ENCODE data around the gene NEK7.

The NEK7 gene

DNA sequence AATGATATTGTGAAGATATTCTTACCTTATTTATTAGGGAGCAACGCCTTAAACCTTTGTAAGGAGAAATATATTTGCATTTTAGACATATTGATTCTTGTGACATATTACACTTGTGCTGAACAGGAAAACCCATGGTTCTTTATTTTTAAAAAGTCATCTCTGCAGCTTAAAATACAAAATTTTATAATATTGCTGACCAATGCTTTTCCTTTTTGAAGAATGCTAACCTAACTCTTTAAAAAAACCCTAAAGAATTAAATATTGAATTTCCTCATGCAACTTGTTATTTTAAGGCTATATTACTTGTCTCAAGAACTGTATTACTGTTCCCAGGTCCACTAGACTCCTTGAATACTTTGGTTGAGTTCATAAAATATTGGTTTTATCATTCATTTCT lies 99.0 kb downstream of the NEK7 start:
- DNase-seq (ENCODE audit: low read depth in 3 of 3) = no peak

DNA sequence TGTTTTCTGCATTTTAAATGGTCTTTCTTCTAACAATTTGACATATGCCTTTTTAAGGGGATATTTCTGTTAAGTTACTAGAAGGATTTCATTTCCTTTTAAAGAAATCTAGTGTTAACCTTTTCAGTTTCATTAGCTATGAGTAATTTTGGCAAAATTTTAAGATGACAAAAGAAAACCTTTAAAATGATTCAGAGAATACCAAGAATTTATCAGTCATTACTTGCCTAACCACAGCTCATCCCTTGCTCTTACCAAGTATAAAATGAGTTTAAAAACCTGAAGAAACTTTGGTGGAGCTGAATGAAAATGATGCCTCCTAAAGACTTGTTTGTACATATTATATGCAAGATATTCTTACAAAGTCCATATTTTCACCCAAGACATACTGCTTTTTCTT lies 101.7 kb downstream of the NEK7 start:
- no peak for DNase-seq (ENCODE audit: low read depth in 3 of 3)

DNA sequence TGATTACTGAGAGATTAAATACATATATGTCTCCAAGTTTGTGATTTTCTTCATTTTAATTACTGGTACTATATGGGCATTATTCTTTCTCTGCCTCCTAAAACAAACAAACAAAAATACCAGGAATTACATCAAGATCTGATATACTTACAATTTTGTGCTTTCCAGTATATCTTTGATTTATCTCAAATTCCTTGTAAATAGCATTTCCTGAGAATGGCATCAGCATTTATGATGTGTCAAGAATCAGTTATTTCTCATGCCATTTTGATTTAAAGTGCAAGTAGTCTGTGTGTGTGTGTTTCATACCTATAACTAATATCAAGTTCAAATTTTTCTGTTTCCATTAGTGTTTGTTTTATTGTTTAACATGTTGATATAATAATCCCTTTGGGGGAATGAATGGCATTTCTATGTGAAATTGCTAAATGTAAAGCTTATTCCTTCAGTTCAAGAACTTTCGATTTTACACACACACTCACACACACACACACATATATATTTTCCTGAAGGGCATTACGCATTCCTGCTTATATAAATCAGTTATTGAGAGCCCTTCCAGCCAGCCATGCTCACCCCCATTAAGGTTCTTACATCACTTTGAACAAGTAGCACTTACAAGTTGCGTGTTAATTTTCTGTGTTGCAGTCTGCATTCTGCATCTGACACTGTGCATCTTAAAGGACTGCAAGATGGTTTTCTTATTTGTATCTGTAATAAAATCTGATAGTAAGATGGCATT lies 102.7 kb downstream of the NEK7 start:
- DNase-seq (ENCODE audit: low read depth in 3 of 3) = no peak

GRCh38 chr1:198261886-198262285 lies 105.1 kb downstream of the NEK7 start:
- no peak for DNase-seq (ENCODE audit: low read depth in 3 of 3)

DNA sequence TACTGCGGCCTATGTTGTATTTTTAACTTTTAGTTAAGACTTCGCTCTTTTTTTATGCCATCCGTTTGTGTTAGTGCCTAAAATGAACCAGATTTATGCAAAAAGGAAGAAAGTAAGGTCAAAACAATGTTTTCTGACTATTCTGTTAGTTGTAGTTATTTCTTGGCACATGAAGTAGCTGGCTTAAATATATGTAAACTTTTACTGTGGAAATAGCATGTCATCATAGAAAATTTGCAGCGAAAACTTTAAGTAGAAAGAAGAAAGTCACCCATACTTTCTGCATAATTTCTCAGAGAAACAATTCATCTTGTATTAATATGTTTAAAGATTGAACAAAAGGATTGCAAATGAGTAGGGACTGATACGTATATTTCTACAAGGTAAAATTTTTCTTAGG lies 106.4 kb downstream of the NEK7 start:
- DNase-seq (ENCODE audit: low read depth in 3 of 3) = no peak

DNA sequence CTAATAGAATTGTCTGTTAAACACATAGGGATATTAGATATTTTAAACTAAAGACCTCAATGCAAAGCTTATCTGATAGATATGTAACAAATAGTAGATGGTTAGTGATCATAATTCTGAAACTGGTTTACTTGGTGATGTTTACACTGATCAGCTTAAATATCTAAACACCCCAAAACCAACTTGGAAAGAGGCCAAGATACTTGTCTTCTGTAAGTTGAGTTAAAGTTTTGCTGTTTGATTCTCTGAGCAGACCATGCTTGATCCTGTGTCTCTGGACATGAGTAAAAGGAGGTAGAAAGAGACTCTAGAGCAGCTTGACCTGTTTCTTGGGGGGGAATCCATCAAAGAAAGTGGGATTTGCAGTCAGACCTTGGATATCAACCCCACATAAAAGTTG lies 107.5 kb downstream of the NEK7 start:
- no peak for DNase-seq (ENCODE audit: low read depth in 3 of 3)

DNA sequence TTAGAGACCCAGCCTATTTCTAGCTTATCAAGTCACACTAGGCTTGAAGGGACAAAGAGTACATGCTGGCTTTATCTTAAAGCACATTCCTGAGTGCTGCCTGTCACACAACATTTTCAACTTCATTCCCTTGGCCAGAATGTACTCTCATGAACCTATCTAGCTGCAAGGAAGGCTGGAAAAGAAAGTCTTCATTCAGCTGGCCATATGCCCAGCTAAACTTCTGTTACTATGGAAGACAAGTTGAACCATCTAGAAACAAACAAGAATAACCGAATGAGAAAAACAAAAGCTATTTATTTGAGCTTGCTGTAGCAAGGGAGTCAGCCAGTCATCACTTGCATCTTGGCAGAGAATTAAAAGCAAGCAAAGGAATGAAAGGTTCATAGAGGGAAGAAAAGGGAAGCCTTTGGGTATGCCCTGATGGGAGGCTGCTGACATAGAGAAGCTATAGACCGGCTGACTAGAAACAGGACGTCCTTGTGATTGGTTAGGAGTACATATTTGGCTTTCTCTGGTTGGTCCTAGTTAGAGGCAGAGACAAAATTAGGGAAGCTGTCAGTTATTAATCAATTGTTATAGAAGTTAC lies 108.4 kb downstream of the NEK7 start:
- DNase-seq (ENCODE audit: low read depth in 3 of 3) = no peak

- no peak for DNase-seq (ENCODE audit: low read depth in 3 of 3)
Observed at GRCh38 chr1:198267056-198267455, 110.3 kb downstream of the NEK7 start.

DNA sequence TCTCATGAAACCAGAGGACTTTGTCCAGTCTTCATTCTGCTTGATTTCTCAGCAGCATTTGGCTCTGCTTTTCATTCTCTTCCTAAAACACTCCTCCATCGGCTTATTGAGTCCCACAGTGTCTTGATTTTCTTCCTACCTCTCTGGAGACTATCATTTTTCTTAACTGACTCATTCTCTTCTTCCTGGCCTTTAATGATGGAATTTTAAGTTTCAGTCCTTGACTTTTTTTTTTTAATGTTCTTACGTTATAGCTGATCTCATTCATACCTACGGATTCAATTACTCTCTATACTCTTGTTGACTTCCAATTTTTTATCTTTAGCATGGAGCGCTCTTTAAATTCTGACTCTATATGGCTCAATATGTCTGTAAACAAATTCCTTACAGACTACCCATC lies 111.1 kb downstream of the NEK7 start:
- no peak for DNase-seq (ENCODE audit: low read depth in 3 of 3)

GRCh38 chr1:198268784-198269645 lies 112.2 kb downstream of the NEK7 start:
- DNase-seq (ENCODE audit: low read depth in 3 of 3) = no peak

- no peak for DNase-seq (ENCODE audit: low read depth in 3 of 3)
Observed at GRCh38 chr1:198269646-198269940, 112.8 kb downstream of the NEK7 start.

DNA sequence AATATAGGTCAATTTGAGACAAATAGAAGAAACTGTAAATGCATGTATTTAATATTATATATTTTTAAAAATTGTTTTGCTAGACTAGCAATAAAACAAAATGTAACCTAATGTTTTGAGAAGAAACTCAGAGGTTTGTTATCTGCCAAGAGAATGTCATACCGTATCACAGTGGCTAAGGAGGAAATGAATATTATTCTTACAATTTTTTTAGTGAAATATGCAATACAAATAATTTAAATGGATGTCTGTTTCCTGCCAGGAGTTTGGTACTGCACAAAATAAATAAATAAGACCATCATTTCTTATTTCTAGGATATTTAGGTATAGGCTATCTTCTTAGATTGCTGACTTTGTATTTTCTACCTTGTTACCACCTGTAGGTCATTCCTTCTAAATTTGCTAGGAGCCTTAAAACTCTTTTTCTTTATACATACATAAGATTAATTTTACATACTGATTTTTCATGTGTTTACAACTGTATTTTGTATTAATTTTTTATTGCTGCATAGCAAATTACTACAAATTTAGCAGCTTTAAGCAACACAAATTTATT lies 113.6 kb downstream of the NEK7 start:
- DNase-seq (ENCODE audit: low read depth in 3 of 3) = no peak

- no peak for DNase-seq (ENCODE audit: low read depth in 3 of 3)
Observed at GRCh38 chr1:198271467-198271866, 114.7 kb downstream of the NEK7 start.

GRCh38 chr1:198272492-198272891 lies 115.7 kb downstream of the NEK7 start:
- DNase-seq (ENCODE audit: low read depth in 3 of 3) = no peak

GRCh38 chr1:198273748-198274295 lies 117.0 kb downstream of the NEK7 start:
- no peak for DNase-seq (ENCODE audit: low read depth in 3 of 3)

DNA sequence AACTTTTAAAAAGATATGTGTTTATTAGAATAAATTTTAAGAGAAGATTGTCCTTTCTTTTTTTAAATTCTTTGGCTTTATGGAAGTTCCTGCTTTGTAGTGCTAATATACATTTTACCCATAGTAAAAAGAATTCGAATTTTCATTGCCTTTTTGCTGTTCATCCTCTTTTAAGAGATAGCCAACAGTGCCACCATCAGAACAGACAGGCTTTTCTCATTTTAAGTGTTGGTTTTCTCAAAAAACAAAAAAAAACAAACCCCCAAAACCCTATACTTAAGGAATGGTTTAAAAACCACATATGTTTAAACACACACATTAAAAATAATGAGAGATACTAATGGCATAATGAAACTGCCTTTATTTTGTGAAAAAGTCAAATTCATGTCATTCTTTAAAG lies 118.8 kb downstream of the NEK7 start:
- no peak for DNase-seq (ENCODE audit: low read depth in 3 of 3)

DNA sequence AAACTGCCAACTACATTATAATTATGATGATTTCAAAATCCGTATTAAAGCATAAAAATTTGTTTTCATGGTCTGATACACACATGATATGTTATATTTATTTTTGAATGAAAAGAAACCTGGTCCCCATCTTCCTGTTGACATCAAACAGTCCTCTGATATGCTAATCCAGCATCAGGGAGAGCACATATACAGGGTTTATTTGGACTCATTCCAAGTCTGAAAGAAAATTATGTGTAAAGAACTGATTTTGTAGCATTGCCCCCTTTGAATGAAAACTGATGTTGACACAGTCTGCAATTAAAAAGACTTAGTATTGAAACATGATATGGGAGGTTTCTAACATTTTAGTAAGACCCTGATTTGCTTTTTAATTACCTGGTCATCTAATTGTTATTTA lies 119.4 kb downstream of the NEK7 start:
- no peak for DNase-seq (ENCODE audit: low read depth in 3 of 3)

- DNase-seq (ENCODE audit: low read depth in 3 of 3) = no peak
Observed at GRCh38 chr1:198278943-198279342, 122.1 kb downstream of the NEK7 start.

DNA sequence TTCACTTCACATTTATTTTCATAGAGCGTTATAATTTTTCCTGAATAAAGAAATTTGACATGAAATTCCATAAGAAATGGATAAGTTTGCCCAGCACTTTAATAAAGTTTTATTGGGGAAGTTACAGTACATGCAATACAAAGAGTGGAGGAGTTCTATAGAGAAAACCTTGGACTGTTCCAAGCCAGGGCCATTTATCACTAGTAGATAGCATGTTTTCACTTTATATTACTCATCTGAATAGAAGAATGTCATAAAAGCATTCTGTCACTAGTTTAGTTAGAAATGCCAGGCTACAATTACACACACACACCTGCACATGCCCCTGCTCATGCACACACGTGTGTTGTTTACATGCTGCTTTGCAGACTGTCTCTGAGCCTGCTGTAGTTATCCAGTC lies 123.3 kb downstream of the NEK7 start:
- DNase-seq (ENCODE audit: low read depth in 3 of 3) = no peak

GRCh38 chr1:198281911-198282310 lies 125.1 kb downstream of the NEK7 start:
- DNase-seq (ENCODE audit: low read depth in 3 of 3) = no peak

DNA sequence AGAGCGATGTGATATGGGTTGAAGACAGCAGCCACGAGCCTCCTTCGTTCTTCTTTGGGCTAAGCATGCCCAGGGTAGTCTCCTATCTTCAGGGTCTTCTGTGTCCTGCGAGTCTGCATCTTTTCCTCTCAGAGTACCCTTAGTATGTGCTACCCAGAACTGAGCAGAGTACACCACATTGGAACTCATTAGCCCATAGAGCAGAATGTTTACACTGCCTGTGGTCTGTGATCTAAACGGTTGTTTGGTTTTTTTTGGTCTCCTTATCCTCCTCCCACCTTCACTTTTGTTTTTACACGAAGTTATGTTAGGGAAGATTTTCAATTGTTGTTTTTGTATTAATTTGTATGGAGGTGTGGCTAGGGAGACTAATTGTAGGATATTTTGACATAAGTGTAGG lies 126.4 kb downstream of the NEK7 start:
- no peak for DNase-seq (ENCODE audit: low read depth in 3 of 3)

- no peak for DNase-seq (ENCODE audit: low read depth in 3 of 3)
Observed at GRCh38 chr1:198287916-198288315, 131.1 kb downstream of the NEK7 start.

All from stimulated activated CD4-positive, alpha-beta T cell treated with anti-CD3 and anti-CD28 coated beads, TNF-alpha, amount 100 ng/mL, for 48 hours (primary cell).